DMS153 treated with DMSO at 0.1 percent for 48 hours (cell line): ENCODE measurements around the gene S100A3.

ENCODE experiments used
- DNase-seq: peaks from one replicate; lab custom pipeline; 2025; ENCODE audit not compliant: unreplicated experiment; lab: John Stamatoyannopoulos, UW

Gene S100A3

DNA sequence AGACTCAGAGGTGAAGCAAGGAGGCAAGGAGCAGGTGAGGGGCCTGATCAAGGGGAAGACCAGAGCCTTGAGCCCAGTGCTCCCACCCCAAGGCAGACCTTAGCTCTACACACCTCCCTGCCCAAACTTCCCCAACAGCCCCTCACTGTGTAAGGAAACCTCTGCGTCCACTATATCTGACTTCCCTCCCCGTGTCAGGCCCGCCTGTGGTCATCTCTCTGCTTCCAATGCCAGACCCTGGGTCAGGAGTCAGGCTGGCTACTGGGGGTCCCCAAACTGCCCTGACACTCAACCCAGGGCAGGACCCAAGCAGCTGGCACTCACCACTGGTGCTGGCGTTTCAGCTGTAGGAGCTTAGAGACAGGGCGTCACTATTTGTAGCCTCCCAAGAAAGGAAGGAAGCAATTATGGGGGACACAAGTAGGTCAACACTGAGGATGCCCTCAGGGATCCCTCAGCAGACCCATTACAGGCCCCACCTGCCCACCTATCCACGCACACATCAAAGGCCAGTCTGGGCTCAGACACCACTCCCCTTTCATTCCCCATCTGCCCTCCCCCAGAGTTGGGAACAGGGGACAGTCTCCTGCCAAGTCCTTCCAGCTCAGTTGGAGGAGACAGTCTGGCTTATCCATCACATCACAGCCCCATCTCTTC is 811 bp upstream of the S100A3 start:
- no peak for DNase-seq

DNA sequence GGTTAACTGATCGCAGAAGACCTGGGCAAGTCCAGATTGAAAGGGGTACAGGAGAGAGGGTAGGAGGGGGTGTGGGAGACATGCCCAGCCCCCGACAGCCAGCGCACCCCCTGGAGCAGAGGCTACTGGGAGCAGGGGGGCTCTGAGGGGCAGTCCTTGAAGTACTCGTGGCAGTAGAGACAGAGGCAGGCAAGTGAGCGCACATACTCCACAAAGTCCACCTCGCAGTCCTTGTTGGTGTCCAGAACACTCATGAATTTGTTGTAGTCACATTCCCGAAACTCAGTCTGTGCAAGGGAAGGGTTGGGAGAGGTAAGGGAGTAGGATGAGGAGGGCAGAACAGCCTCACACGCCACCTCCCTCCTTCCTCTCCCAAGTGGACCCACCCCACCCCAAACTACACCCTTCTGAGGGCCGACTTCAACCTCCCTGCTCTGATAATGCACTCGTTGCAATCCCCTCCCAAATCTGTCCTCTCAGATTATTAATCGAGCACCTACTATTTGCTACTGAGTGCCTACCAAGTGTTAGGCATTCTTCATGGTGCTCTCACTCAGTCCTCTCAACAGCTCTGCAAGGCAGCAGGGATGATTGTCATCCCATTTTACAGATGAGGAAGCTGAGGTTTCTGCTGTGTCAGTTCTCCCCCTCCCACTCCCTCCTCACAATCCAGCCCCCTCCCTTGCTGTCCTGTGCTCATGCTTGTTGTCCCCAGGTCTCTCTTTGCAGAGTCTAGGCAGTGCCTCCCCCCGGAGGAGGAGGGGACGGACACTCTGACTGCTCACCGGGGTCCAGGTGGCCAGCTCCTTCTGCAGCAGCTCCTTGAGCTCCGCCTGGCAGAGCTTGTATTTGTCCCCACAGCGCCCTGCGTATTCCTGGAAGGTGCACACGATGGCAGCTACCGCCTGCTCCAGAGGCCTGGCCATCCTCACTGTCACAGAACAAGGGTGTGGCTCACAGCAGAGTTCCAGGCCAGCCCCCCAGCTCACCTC is 1.2 kb downstream of the S100A3 start:
- DNase-seq: no peak

GRCh38 chr1:153546796-153547559 is 2.1 kb downstream of the S100A3 start:
- no peak for DNase-seq

- DNase-seq: no peak
These were observed 2.7 kb downstream of the S100A3 start for GRCh38 chr1:153546371-153546770.

GRCh38 chr1:153545067-153546055 is 3.7 kb downstream of the S100A3 start, which contains the start of gene S100A4:
Gene S100A4, minus strand, starts transcription at chr1:153545806. Its CDS starts 1,012 bp downstream, at chr1:153544794.
- peak; percentile 98 for DNase-seq

DNA sequence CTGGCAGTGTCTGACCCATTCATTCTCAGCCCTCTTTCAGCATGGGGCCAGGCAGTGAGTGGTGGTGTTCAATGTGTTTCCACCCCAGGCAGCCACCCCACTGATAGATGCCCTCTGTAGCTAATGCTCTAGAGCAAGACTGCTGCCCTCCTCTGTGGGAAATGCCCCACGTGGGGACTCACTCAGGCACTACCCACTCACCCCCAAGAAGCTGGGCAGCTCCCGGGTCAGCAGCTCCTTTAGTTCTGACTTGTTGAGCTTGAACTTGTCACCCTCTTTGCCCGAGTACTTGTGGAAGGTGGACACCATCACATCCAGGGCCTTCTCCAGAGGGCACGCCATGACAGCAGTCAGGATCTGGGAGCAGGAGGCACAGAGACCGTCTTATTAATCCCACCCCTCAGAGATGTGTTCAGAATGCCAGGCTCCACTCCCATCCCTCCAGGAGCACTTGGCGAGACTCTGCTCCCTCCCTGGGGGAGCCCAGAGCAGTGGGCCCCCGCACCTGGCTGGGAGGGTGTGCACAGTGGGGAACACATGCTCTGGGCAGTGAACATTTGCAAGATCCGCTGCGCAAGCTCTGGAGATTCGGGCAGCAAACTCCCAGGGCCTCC is 4.5 kb downstream of the S100A3 start:
- DNase-seq: no peak

DNA sequence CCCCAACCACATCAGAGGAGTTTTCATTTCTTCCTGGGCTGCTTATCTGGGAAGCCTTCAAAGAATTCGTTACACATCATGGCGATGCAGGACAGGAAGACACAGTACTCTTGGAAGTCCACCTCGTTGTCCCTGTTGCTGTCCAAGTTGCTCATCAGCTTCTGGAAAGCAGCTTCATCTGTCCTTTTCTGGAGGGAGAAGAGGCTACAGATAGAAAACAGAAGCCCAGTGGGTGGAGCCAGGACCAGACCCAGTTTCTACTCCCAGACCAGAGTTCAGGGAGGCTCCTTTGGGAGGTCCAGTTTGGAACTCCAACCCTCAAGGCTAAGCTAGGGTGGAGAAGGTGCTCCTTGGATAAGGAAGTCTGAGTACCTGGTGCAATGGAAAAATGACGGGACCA is 5.3 kb downstream of the S100A3 start:
- DNase-seq: no peak

- DNase-seq: no peak
These were observed 5.9 kb downstream of the S100A3 start for GRCh38 chr1:153542956-153543711.

DNA sequence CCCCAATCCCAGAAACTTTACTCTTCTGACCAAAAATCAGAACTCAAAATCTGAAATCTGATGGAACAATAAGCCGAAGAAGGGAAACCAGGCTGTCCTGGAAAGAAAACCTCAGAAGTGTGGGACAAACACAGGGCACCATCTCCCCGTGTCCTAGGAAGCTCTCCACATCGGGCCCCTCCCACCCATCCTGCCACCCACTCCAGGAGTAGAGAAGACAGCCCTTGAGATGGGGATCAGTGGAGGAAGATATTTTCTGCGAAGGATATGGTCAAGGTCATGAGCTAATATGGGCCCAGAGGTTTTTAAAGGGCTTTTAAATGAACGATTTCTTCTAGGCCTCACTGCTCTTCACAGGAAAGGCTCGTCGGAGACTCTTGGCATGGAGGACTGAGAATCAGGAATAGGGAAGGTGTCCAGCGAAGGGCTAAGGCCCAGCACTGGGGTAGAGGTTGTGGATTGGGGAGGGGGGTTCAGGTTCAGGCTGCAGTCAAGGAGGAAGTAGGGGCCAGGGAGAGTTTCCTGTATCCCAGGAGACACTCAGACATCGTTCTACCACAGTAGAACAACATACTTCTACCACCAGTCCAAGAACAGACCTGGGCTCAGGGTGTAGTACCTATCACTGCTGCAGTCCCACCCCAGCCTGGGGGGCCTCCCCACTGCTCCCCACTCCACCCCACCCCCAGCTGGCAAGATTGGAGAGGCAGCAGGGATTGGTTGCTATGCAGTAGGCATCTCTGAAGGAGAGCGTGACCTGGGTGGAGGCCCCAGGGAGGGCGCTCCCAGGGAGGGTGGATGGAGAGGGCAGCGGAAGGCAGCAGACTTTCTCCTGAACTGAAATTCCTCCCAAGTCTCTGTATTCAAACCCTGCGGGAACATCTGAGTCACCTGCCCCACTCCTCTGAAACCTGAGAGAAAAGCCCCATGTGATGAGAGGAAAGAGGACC is 7.1 kb downstream of the S100A3 start:
- no peak for DNase-seq

DNA sequence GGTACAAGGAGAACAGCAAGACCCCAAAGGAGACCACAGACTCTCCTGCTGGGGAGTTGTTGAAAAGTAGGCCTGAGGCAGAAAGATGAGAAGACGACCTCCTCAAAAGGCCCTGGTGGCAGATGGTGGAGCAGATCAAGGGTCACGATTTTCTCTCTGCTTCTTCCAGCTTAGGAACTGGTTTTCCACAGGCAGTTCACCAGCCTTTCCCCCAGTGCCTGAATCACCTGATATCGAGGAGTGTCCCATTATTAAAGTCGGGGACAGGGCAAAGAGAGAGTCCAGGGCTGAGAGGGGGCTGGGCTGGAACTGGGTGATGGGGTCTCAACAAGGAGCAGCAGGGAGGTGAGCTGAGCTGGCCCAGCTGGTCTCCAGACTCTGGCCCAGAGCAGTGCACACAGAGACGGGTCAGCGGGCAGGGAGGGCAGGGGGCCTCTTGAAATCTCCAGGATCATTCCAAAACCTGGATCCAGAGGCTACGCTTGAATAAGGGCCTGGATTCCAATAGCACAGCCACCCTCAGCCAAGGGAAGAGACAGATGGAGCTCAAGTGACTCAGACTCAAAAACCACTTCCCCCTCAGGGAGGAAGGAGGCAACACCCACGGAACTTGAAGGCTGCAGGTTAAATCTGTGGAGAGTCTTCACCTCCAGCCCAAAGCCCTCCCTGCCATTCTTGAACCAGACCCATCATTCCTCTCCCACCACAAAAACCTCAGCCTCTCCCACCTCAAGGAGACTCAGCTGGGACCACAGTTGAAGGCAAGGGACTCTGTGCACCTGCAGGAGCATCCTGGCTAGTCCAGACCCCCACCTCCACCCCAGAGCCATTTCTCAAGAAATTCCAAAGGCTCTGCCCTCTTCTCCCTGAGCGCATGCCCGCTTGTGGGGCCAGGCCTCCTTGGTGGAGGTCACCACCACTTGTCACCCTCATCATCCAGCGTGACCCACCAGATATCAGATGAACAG is 8.4 kb downstream of the S100A3 start, which contains the start of gene S100A5:
S100A5 (minus strand) TSS at position 541 of the 968 bp plus-strand sequence. CDS start 743 bp downstream, outside the sequence.
- no peak for DNase-seq

DNA sequence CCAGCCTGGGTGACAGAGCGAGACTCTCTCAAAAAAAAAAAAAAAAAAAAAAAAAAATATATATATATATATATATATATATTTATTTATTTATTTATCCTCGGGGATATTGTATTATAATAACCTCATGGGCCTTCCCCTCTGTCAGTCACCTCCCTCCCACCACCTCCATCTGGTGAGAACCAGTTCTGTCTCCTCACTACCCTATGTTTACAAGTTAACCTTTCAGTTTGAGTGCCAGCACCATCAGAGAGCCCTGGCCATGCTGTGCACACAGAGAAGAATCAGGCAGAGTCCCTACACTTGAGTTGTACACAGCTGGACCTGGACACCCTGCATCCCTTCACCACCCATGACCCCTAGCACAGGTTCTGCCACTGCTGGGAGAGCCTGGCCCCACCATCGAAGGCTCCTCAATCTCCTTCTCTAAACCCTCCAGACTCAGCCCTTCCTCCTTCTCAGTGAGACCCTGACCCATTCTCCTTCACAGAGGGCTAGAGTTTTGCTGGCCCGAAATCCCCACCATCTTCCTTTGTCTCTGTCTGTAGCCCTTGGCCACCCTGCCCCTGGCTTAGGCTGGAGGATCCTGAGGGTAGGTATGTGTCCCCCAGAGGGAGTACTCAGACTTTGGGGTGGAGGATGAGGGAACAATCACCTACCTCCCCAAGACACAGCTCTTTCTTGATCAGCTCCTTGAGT is 9.5 kb downstream of the S100A3 start:
- DNase-seq: no peak

GRCh38 chr1:153538315-153538821 is 10.7 kb downstream of the S100A3 start:
- DNase-seq: no peak

GRCh38 chr1:153537376-153537730 is 11.7 kb downstream of the S100A3 start:
- DNase-seq: no peak

DNA sequence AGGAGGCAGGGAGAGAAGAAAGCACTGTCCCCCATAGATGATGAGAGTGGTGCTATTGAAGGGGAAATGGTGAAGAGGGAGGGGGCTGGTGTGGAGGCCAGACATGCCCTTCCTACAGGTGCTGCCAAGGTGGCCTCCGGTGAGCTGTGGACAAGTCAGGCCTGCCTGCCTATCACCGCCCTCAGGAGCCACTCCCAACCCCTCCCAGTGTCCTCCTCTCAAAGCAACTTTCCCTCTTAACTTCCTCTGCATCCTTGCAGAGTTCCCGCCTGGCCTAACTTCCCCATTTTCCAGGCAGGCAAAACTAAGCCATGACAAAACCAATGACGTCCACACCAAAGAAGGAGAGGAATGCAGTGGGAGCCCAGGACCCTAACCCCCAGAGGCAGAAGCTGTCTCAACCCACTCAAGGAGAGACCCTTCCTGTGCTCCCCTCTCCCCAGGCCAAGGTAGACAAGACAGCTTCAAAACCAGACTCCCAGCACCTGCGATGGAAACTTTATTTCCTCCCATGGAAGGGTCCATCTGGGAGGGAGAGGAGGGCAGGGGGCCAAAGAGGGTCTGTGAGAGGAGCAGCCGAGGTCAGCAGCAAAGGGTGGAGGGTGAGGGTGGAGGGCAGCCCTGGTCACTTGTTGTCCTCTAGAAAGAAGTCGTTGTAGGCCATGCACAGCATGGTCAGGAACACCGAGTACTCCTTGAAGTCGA is 12.2 kb downstream of the S100A3 start:
- no peak for DNase-seq

- peak; percentile 67 for DNase-seq
These were observed 12.9 kb downstream of the S100A3 start for GRCh38 chr1:153536012-153536670.
